Occipital lobe (tissue), 3 donors: ENCODE data around the gene NSMCE3. TPM values are rescaled to one million over a fixed set of nuclear protein-coding genes. Genes with fewer than 3 reads are reported as not detected.
A peak's percentile ranks its signal among the peaks of the same experiment; 100 is the strongest.

Experiments used
- DNase-seq: peaks from one replicate; lab custom pipeline; 2025; lab: John Stamatoyannopoulos, UW
- small RNA-seq: library from RNA; depleted of rRNA; stranded (forward); fragments of <200 nt; gene quantifications from one replicate; pipeline ENCODE3, GENCODE V24; 2014
- total RNA-seq: library from RNA; depleted of rRNA; stranded (reverse); fragments of >200 nt; gene quantifications from one replicate; pipeline ENCODE4 v1.2.3, GENCODE V29; 2014

NSMCE3 gene
- total RNA-seq, 1 donor from 2014 or later, result 12.8 TPM

DNA sequence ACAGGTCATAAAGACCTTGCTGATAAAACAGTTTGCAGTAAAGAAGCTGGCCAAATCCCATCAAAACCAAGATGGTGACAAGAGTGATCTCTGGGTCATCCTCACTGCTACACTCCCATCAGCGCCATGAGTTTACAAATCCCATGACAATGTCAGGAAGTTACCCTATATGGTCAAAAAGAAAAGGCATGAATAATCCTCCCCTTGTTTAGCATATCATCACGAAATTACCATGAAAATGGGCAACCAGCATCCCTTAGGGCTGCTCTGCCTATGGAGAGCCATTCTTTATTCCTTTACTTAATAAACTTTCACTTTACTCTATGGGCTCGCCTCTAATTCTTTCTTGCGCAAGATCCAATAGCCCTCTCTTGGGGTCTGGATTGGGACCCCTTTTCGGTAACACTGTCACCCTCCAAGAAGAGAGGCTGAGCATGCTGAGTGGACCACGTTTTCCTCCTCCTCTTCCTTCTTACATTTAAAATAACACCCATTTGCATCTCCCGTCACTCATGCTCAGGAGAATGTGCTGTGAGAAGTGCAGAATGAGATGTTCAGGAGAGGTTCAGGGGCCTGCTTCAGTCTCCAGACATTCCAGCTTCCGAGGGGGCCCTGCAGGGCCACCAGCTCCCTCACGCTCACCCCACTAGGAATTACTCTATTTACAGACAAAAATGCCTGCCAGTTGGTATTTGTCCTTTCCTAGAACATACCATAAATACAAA is 47.3 kb downstream of the NSMCE3 start:
- DNase-seq, result no peak

DNA sequence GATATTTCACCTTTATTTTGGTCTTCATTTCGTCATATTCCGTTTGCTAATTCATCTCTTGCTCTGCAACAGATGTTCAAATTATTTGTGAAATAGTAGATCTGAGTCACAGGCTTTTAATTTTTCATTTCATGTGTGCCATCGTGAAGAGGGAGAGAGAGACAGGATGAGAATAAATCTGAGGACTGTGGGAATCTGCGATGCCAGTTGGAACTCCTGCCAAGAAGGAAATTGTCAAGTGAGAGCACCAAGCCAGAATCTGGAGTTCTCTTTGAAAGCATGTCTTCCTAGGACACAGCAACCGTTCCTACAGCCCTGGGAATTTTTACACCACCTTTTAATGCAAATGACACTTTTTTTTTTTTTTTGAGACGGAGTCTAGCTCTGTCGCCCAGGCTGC is 48.8 kb downstream of the NSMCE3 start:
- DNase-seq, result peak; percentile 23

GRCh38 chr15:29216955-29217354 is 52.7 kb downstream of the NSMCE3 start:
- no peak for DNase-seq

Small RNA genes lying within 50 kb of the gene (small RNA-seq; reads per million reads assigned to genes)
- not detected for gene RF00201
